Urinary bladder (tissue), 4 donors: ENCODE data around the gene PDE2A. TPM values are rescaled to one million over a fixed set of nuclear protein-coding genes. Genes with fewer than 3 reads are reported as not detected.

Source experiments
- DNase-seq: peaks from one replicate; pipeline ENCODE4 v3.0.0-alpha.2; 2015; ENCODE audit errors: extremely low spot score
- H3K27ac ChIP-seq: one replicate; pipeline ENCODE4 v1.5.1; 2013; ENCODE audit warnings: low read depth, mild to moderate bottlenecking, moderate library complexity
- H3K36me3 ChIP-seq: one replicate; pipeline ENCODE4 v1.6.1; 2013; ENCODE audit warnings: mild to moderate bottlenecking, moderate library complexity; ENCODE audit not compliant: insufficient read depth
- H3K4me1 ChIP-seq: one replicate; pipeline ENCODE4 v1.6.1; 2013; ENCODE audit warnings: mild to moderate bottlenecking, moderate library complexity; ENCODE audit not compliant: insufficient read depth
- H3K4me3 ChIP-seq: one replicate; pipeline ENCODE4 v1.5.1; 2013; ENCODE audit warnings: low read depth, low read length
- WGBS: extraction: QIAGEN DNeasy Blood & Tissue Kit; methylation state at CpG from one replicate; pipeline ENCODE4 v1.1.7; 2013; 5-methylcytosine and 5-hydroxymethylcytosine counted together
- polyA plus RNA-seq: library from polyadenylated mRNA; stranded (reverse); fragments of 200-250 nt; gene quantifications from one replicate; pipeline ENCODE4 v1.2.3, GENCODE V29; 2013
- total RNA-seq: library from RNA; depleted of rRNA; stranded (reverse); fragments of >200 nt; gene quantifications from one replicate; pipeline ENCODE4 v1.2.3, GENCODE V29; 2014
- donor health status: healthy with polysubstance abuse.
- donor health status: healthy.

The PDE2A gene
- total and polyA plus RNA-seq, 2 donors: 18.6 to 56.1 TPM

- no peaks in the 10 kb centered on the region for H3K4me1 ChIP-seq
- peak; percentile 51 for DNase-seq
- no peak overlapping the region for H3K4me3 ChIP-seq
- H3K36me3 ChIP-seq: no peaks in the 10 kb centered on the region
- H3K27ac ChIP-seq: peak overlapping the region; percentile 84
- 31% methylated on average over 20 of the region's 20 CpGs for whole genome bisulfite sequencing
Observed at GRCh38 chr11:72625691-72626413, 48.4 kb downstream of the PDE2A start.

GRCh38 chr11:72624496-72625201 lies 49.6 kb downstream of the PDE2A start:
- Histone ChIP-seq H3K27ac (no peak overlapping the region), H3K36me3 (no peaks in the 10 kb centered on the region), H3K4me1 (no peaks in the 10 kb centered on the region), H3K4me3 (no peak overlapping the region)
- WGBS: 80% methylated on average over 12 of the region's 12 CpGs
- no peak for DNase-seq

GRCh38 chr11:72623052-72623451 lies 51.2 kb downstream of the PDE2A start:
- no peaks in the 10 kb centered on the region for H3K36me3 ChIP-seq
- no peak overlapping the region for H3K4me3 ChIP-seq
- H3K27ac ChIP-seq: no peak overlapping the region
- no peaks in the 10 kb centered on the region for H3K4me1 ChIP-seq
- 73% methylated on average over 8 of the region's 8 CpGs for WGBS
- DNase-seq: no peak

- DNase-seq: no peak
Observed at GRCh38 chr11:72621008-72621610, 53.1 kb downstream of the PDE2A start.

GRCh38 chr11:72618803-72619202 lies 55.4 kb downstream of the PDE2A start:
- H3K36me3 ChIP-seq: no peaks in the 10 kb centered on the region
- H3K4me3 ChIP-seq: no peak overlapping the region
- WGBS: 34% methylated on average over 8 of the region's 8 CpGs
- H3K27ac ChIP-seq: peak overlapping the region; percentile 26
- H3K4me1 ChIP-seq: no peaks in the 10 kb centered on the region
- DNase-seq: no peak

More at GRCh38 chr11:72621008-72621610, 53.1 kb downstream of the PDE2A start:
- Histone ChIP-seq H3K36me3 (no peaks in the 10 kb centered on the region), H3K4me3 (no peak overlapping the region), H3K4me1 (no peaks in the 10 kb centered on the region), H3K27ac (no peak overlapping the region)
- 90% methylated on average over 4 of the region's 4 CpGs for WGBS

- no peak for DNase-seq
- H3K4me1 ChIP-seq: no peaks in the 10 kb centered on the region
- no peak overlapping the region for H3K4me3 ChIP-seq
- no peaks in the 10 kb centered on the region for H3K36me3 ChIP-seq
- peak overlapping the region; percentile 82 for H3K27ac ChIP-seq
- WGBS: 33% methylated on average over 11 of the region's 11 CpGs
Observed at GRCh38 chr11:72617080-72617762, 57.0 kb downstream of the PDE2A start.

GRCh38 chr11:72616655-72617054 lies 57.6 kb downstream of the PDE2A start:
- peak overlapping the region; percentile 82 for H3K27ac ChIP-seq
- no peak overlapping the region for H3K4me3 ChIP-seq
- no peaks in the 10 kb centered on the region for H3K36me3 ChIP-seq
- 63% methylated on average over 4 of the region's 4 CpGs for WGBS
- no peak for DNase-seq
- no peaks in the 10 kb centered on the region for H3K4me1 ChIP-seq

GRCh38 chr11:72615329-72615728 lies 58.9 kb downstream of the PDE2A start:
- DNase-seq: no peak
- Histone ChIP-seq H3K36me3 (no peaks in the 10 kb centered on the region), H3K27ac (no peak overlapping the region), H3K4me1 (no peaks in the 10 kb centered on the region), H3K4me3 (no peak overlapping the region)
- WGBS: 64% methylated on average over 3 of the region's 3 CpGs

- WGBS: 15% methylated on average over 6 of the region's 6 CpGs
- Histone ChIP-seq H3K4me3 (no peak overlapping the region), H3K36me3 (no peaks in the 10 kb centered on the region), H3K4me1 (no peaks in the 10 kb centered on the region), H3K27ac (no peak overlapping the region)
- DNase-seq: no peak
Observed at GRCh38 chr11:72614381-72614780, 59.8 kb downstream of the PDE2A start.

- DNase-seq: no peak
- H3K36me3 ChIP-seq: no peaks in the 10 kb centered on the region
- no peak overlapping the region for H3K27ac ChIP-seq
- no peak overlapping the region for H3K4me3 ChIP-seq
- 62% methylated on average over 7 of the region's 7 CpGs for WGBS
- H3K4me1 ChIP-seq: no peaks in the 10 kb centered on the region
Observed at GRCh38 chr11:72613977-72614376, 60.2 kb downstream of the PDE2A start.

GRCh38 chr11:72613450-72613849 lies 60.8 kb downstream of the PDE2A start:
- Histone ChIP-seq H3K27ac (no peak overlapping the region), H3K4me3 (no peak overlapping the region), H3K36me3 (no peaks in the 10 kb centered on the region), H3K4me1 (no peaks in the 10 kb centered on the region)
- 86% methylated on average over 10 of the region's 10 CpGs for WGBS
- DNase-seq: no peak

GRCh38 chr11:72609476-72609875 lies 64.7 kb downstream of the PDE2A start:
- Histone ChIP-seq H3K36me3 (no peaks in the 10 kb centered on the region), H3K4me3 (no peak overlapping the region), H3K4me1 (no peaks in the 10 kb centered on the region), H3K27ac (no peak overlapping the region)
- WGBS: 82% methylated on average over 8 of the region's 8 CpGs
- DNase-seq: no peak

GRCh38 chr11:72609045-72609444 lies 65.2 kb downstream of the PDE2A start:
- no peak overlapping the region for H3K27ac ChIP-seq
- H3K4me3 ChIP-seq: no peak overlapping the region
- DNase-seq: no peak
- no peaks in the 10 kb centered on the region for H3K36me3 ChIP-seq
- no peaks in the 10 kb centered on the region for H3K4me1 ChIP-seq
- WGBS: 87% methylated on average over 4 of the region's 4 CpGs
